GM12891 (cell line): ENCODE measurements around the gene CCDC51.

Experiments
- DNase-seq: peaks from one replicate; pipeline ENCODE4 v3.0.0; 2011; ENCODE audit warnings: low spot score; ENCODE audit not compliant: insufficient read length
- FAIRE-seq: peaks from 2 replicates; lab custom pipeline; 2011; peaks lifted over from hg19 to GRCh38; lab: Jason Lieb, UNC
- PAX5 ChIP-seq: IDR thresholded peaks from 2 replicates; pipeline ENCODE4 v1.6.1; 2011; ENCODE audit warnings: low read length, moderate library complexity, mild to moderate bottlenecking; ENCODE audit not compliant: insufficient read depth, severe bottlenecking
- POLR2A ChIP-seq: IDR thresholded peaks from 2 replicates; pipeline ENCODE4 v1.6.1; 2011; ENCODE audit warnings: low read depth, low read length, control low read depth
- POLR2AphosphoS5 ChIP-seq: IDR thresholded peaks from 2 replicates; pipeline ENCODE4 v1.6.1; 2011; ENCODE audit warnings: low read depth, low read length, control low read depth
- POU2F2 ChIP-seq: IDR thresholded peaks from 2 replicates; pipeline ENCODE4 v1.6.1; 2011; ENCODE audit warnings: low read depth, mild to moderate bottlenecking, control low read depth, low read length, moderate library complexity
- SPI1 ChIP-seq: IDR thresholded peaks from 2 replicates; pipeline ENCODE4 v1.6.1; 2011; ENCODE audit warnings: low read depth, low read length, control low read depth
- TAF1 ChIP-seq: IDR thresholded peaks from 2 replicates; pipeline ENCODE4 v1.6.1; 2011; ENCODE audit warnings: low read depth, low read length, control low read depth

Gene CCDC51

GRCh38 chr3:48434591-48435222 is 5.2 kb downstream of the CCDC51 start:
- TF ChIP-seq SPI1, result no peak
- TF ChIP-seq POU2F2, result no peak
- TF ChIP-seq POLR2AphosphoS5, result no peak
- TF ChIP-seq POLR2A, result no peak
- no peak for TF ChIP-seq TAF1
- no peak for TF ChIP-seq PAX5
- DNase-seq (no peak), FAIRE-seq (no peak)

- no peak for TF ChIP-seq POLR2AphosphoS5
- TF ChIP-seq PAX5, result no peak
- TF ChIP-seq SPI1, result no peak
- TF ChIP-seq POLR2A, result no peak
- no peak for TF ChIP-seq TAF1
- DNase-seq (no peak), FAIRE-seq (no peak)
Measured at GRCh38 chr3:48433472-48434118, 6.3 kb downstream of the CCDC51 start.

- FAIRE-seq, result no peak
- no peak for DNase-seq
- no peak for TF ChIP-seq PAX5
- no peak for TF ChIP-seq POLR2AphosphoS5
- no peak for TF ChIP-seq POU2F2
- no peak for TF ChIP-seq POLR2A
- no peak for TF ChIP-seq SPI1
- TF ChIP-seq TAF1, result no peak
Measured at GRCh38 chr3:48432411-48433371, 7.2 kb downstream of the CCDC51 start.

- TF ChIP-seq POLR2AphosphoS5 (no peak), POLR2A (no peak), TAF1 (no peak), SPI1 (no peak), PAX5 (no peak), POU2F2 (no peak)
- no peak for DNase-seq
- FAIRE-seq, result no peak
Measured at GRCh38 chr3:48431224-48432029, 8.5 kb downstream of the CCDC51 start.

GRCh38 chr3:48430708-48431101 is 9.2 kb downstream of the CCDC51 start:
- FAIRE-seq, result no peak

GRCh38 chr3:48429960-48430707 is 9.8 kb downstream of the CCDC51 start, which contains the start of gene PLXNB1:
PLXNB1 (minus strand) TSS chr3:48430086; CDS start chr3:48424611, 5,475 bp downstream.
- DNase-seq (peak; percentile 48), FAIRE-seq (peak; percentile 13)
- TF ChIP-seq POU2F2 (no peak), POLR2AphosphoS5 (no peak), POLR2A (no peak), TAF1 (no peak), PAX5 (no peak), SPI1 (no peak)

More at GRCh38 chr3:48430708-48431101, 9.2 kb downstream of the CCDC51 start:
- no peak for TF ChIP-seq PAX5
- TF ChIP-seq TAF1, result no peak
- no peak for TF ChIP-seq POLR2AphosphoS5
- no peak for TF ChIP-seq POU2F2
- TF ChIP-seq POLR2A, result no peak
- no peak for TF ChIP-seq SPI1
- DNase-seq, result no peak

GRCh38 chr3:48429317-48429959 is 10.5 kb downstream of the CCDC51 start:
- peak; percentile 43 for FAIRE-seq
- peak; percentile 84 for DNase-seq
- TF ChIP-seq PAX5 (no peak), POU2F2 (no peak), TAF1 (no peak), POLR2A (no peak), POLR2AphosphoS5 (no peak), SPI1 (no peak)
